ENCODE measurements around the gene UBXN10. TPM values are rescaled to one million over a fixed set of nuclear protein-coding genes. Genes with fewer than 3 reads are reported as not detected.

Gene UBXN10
- total RNA-seq, 4 donors from 2014 or later, result 0.32 to 2.1 (median 1.2) TPM

- DNase-seq (ENCODE audit: low spot score), result no peak
- ATAC-seq (ENCODE audit: low FRiP score), result no peak
- no peak for TF ChIP-seq CTCF (IDR thresholded peaks at IDR 0.05)
Observed at GRCh38 chr1:20147846-20148570, 37.9 kb upstream of the UBXN10 start.

- ATAC-seq (ENCODE audit: low FRiP score) (no peak), DNase-seq (ENCODE audit: low spot score) (no peak)
- TF ChIP-seq CTCF (IDR thresholded peaks at IDR 0.05), result no peak
Observed at GRCh38 chr1:20148571-20149500, 37.1 kb upstream of the UBXN10 start.

GRCh38 chr1:20149601-20150325, 36.1 kb upstream of the UBXN10 start:
- ATAC-seq (ENCODE audit: low FRiP score), result no peak

GRCh38 chr1:20150326-20150705, 35.6 kb upstream of the UBXN10 start:
- DNase-seq (ENCODE audit: low spot score) (no peak), ATAC-seq (ENCODE audit: low FRiP score) (no peak)
- TF ChIP-seq CTCF (IDR thresholded peaks at IDR 0.05), result no peak

More at GRCh38 chr1:20149601-20150325, 36.1 kb upstream of the UBXN10 start:
- no peak for TF ChIP-seq CTCF (IDR thresholded peaks at IDR 0.05)
- no peak for DNase-seq (ENCODE audit: low spot score)

GRCh38 chr1:20150969-20151368, 34.9 kb upstream of the UBXN10 start:
- TF ChIP-seq CTCF (IDR thresholded peaks at IDR 0.05), result no peak
- DNase-seq (ENCODE audit: low spot score) (no peak), ATAC-seq (ENCODE audit: low FRiP score) (no peak)

- ATAC-seq (ENCODE audit: low FRiP score), result peak; percentile 73
- DNase-seq (ENCODE audit: low spot score), result peak; percentile 64
- peak in 2 of 3 donors; percentile 83 to 91 for TF ChIP-seq CTCF (IDR thresholded peaks at IDR 0.05)
Observed at GRCh38 chr1:20151906-20152598, 33.8 kb upstream of the UBXN10 start.
